Measurements from ENCODE around the gene DCHS1. TPM values are rescaled to one million over a fixed set of nuclear protein-coding genes. Genes with fewer than 3 reads are reported as not detected.
A peak's percentile ranks its signal among the peaks of the same experiment; 100 is the strongest.

Gene DCHS1
- total and polyA plus RNA-seq, 2 donors (not counting 1 experiment from before 2014, with no cell fraction given): 0.92 to 23.9 TPM

DNA sequence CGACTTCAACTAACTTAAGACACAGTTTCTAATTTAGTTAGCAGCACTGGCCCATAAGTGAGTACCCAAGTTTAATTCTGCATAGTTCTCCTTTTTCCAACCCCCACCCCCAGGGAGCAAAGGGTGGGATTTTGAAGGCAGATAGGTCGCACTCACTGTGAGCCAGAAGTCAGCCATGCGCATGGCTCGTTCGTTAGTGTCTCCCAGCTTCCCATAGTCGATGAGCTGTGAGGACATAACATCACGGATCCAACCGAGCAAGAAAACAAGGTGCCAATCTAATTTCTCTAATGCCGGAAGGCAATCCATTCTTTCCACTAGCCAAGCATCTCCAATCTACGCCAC lies 27.0 kb upstream of the DCHS1 start:
- Histone ChIP-seq H4K20me1 (ENCODE audit: control insufficient read depth, extremely low read depth, insufficient read depth, low read length) (no peaks in the 10 kb centered on the region), H3K79me2 (ENCODE audit: control insufficient read depth, insufficient read depth, low read length) (peaks cover 26% of the 10 kb centered on the region), H3K9ac (ENCODE audit: insufficient read depth, low read length) (peak overlapping the region; percentile 77), H2AFZ (ENCODE audit: low read length) (peak overlapping the region; percentile 97), H3K4me3 (replicated peaks in 1 of 4; ENCODE audit: control extremely low read depth in 1 of 4, insufficient read depth in 1 of 4, low read depth in 3 of 4, low read length in 4 of 4) (peak overlapping the region; percentile 89 to 98 (median 95)), H3K36me3 (ENCODE audit: control insufficient read depth, insufficient read depth, low read length) (no peaks in the 10 kb centered on the region), H3K4me1 (ENCODE audit: control insufficient read depth, extremely low read depth, insufficient read depth, low read length) (peaks cover 3% of the 10 kb centered on the region), H3K27ac (ENCODE audit: insufficient read depth, low read length) (peak overlapping the region; percentile 69), H3K9me3 (ENCODE audit: control insufficient read depth, insufficient read depth, low read depth, low read length) (no peaks in the 10 kb centered on the region), H3K27me3 (ENCODE audit: control insufficient read depth, insufficient read depth, low read length) (no peaks in the 10 kb centered on the region), H3K4me2 (ENCODE audit: extremely low read depth, insufficient read depth, low read length) (peak overlapping the region; percentile 88)
- no peak for DNase-seq (ENCODE audit: low read depth in 2 of 2)
- TF ChIP-seq, protein P1, sequence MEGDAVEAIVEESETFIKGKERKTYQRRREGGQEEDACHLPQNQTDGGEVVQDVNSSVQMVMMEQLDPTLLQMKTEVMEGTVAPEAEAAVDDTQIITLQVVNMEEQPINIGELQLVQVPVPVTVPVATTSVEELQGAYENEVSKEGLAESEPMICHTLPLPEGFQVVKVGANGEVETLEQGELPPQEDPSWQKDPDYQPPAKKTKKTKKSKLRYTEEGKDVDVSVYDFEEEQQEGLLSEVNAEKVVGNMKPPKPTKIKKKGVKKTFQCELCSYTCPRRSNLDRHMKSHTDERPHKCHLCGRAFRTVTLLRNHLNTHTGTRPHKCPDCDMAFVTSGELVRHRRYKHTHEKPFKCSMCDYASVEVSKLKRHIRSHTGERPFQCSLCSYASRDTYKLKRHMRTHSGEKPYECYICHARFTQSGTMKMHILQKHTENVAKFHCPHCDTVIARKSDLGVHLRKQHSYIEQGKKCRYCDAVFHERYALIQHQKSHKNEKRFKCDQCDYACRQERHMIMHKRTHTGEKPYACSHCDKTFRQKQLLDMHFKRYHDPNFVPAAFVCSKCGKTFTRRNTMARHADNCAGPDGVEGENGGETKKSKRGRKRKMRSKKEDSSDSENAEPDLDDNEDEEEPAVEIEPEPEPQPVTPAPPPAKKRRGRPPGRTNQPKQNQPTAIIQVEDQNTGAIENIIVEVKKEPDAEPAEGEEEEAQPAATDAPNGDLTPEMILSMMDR (conservative IDR thresholded peaks at IDR 0.05 in 1 of 2, IDR thresholded peaks at IDR 0.05 in 1 of 2; ENCODE audit: low read depth in 1 of 2, low read length in 2 of 2): no peak
- TF ChIP-seq EZH2 (IDR thresholded peaks at IDR 0.05; ENCODE audit: low read length, missing control alignments): no peak

DNA sequence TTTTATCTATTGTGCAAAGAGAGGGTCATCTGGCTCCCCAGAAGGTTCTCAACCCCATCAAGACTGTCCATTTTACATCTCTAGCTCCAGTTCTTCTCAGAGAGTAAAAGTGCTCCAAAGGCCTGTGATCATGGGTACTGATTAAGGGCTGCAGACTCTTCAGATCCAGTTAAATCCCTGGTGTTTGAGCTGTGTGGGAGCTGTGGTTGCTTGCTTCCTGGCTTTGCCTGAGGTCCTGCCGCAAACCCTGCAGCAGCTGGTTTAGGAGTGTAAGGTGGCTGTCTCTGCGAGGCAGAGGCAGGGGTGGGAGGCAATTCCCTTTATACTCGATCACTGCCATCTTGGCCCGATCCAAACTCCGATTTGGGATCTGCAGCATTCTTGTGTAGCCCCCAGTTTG lies 26.3 kb upstream of the DCHS1 start:
- Histone ChIP-seq H3K4me3 (replicated peaks in 1 of 4; ENCODE audit: control extremely low read depth in 1 of 4, insufficient read depth in 1 of 4, low read depth in 3 of 4, low read length in 4 of 4) (peak overlapping the region; percentile 89 to 98 (median 95)), H3K4me2 (ENCODE audit: extremely low read depth, insufficient read depth, low read length) (peak overlapping the region; percentile 88), H3K27me3 (ENCODE audit: control insufficient read depth, insufficient read depth, low read length) (no peaks in the 10 kb centered on the region), H3K4me1 (ENCODE audit: control insufficient read depth, extremely low read depth, insufficient read depth, low read length) (peaks cover 3% of the 10 kb centered on the region), H4K20me1 (ENCODE audit: control insufficient read depth, extremely low read depth, insufficient read depth, low read length) (no peaks in the 10 kb centered on the region), H3K36me3 (ENCODE audit: control insufficient read depth, insufficient read depth, low read length) (no peaks in the 10 kb centered on the region), H2AFZ (ENCODE audit: low read length) (no peak overlapping the region), H3K9ac (ENCODE audit: insufficient read depth, low read length) (peak overlapping the region; percentile 50), H3K27ac (ENCODE audit: insufficient read depth, low read length) (peak overlapping the region; percentile 69), H3K79me2 (ENCODE audit: control insufficient read depth, insufficient read depth, low read length) (peaks cover 26% of the 10 kb centered on the region), H3K9me3 (ENCODE audit: control insufficient read depth, insufficient read depth, low read depth, low read length) (no peaks in the 10 kb centered on the region)
- no peak for TF ChIP-seq EZH2 (IDR thresholded peaks at IDR 0.05; ENCODE audit: low read length, missing control alignments)
- TF ChIP-seq, protein P1 (conservative IDR thresholded peaks at IDR 0.05 in 1 of 2, IDR thresholded peaks at IDR 0.05 in 1 of 2; ENCODE audit: low read depth in 1 of 2, low read length in 2 of 2): no peak
- DNase-seq (ENCODE audit: low read depth in 2 of 2): peak in 1 of 2 donors; percentile 37

DNA sequence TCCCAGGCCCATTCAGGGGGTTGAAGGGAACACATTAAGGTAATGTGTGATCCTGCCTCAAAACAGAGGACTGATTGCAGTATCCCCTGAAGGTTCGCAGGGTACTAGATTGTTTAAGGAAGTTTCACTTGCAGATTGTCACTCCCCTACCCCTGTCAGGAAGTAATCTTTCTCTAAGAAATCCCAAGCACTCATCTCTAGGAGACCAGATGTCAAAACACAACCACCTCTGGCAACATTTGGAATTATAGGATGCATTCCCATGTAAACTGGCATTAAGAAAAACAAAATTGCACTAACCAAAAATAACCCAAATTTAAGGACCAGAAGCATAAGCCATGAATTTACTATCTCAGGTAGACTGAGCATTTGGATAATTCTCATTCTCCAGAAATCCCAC lies 25.9 kb upstream of the DCHS1 start:
- no peak for DNase-seq (ENCODE audit: low read depth in 2 of 2)
- H3K4me2 ChIP-seq (ENCODE audit: extremely low read depth, insufficient read depth, low read length): peak overlapping the region; percentile 6
- H3K27me3 ChIP-seq (ENCODE audit: control insufficient read depth, insufficient read depth, low read length): no peaks in the 10 kb centered on the region
- H3K4me3 ChIP-seq (replicated peaks in 1 of 4; ENCODE audit: control extremely low read depth in 1 of 4, insufficient read depth in 1 of 4, low read depth in 3 of 4, low read length in 4 of 4): peak overlapping the region in 2 of 4 experiments; percentile 97 to 98
- H4K20me1 ChIP-seq (ENCODE audit: control insufficient read depth, extremely low read depth, insufficient read depth, low read length): no peaks in the 10 kb centered on the region
- TF ChIP-seq, protein P1 (conservative IDR thresholded peaks at IDR 0.05 in 1 of 2, IDR thresholded peaks at IDR 0.05 in 1 of 2; ENCODE audit: low read depth in 1 of 2, low read length in 2 of 2): no peak
- no peak for TF ChIP-seq EZH2 (IDR thresholded peaks at IDR 0.05; ENCODE audit: low read length, missing control alignments)
- no peak overlapping the region for H3K27ac ChIP-seq (ENCODE audit: insufficient read depth, low read length)
- peaks cover 26% of the 10 kb centered on the region for H3K79me2 ChIP-seq (ENCODE audit: control insufficient read depth, insufficient read depth, low read length)
- peaks cover 3% of the 10 kb centered on the region for H3K4me1 ChIP-seq (ENCODE audit: control insufficient read depth, extremely low read depth, insufficient read depth, low read length)
- no peak overlapping the region for H3K9ac ChIP-seq (ENCODE audit: insufficient read depth, low read length)
- H3K9me3 ChIP-seq (ENCODE audit: control insufficient read depth, insufficient read depth, low read depth, low read length): no peaks in the 10 kb centered on the region
- H3K36me3 ChIP-seq (ENCODE audit: control insufficient read depth, insufficient read depth, low read length): no peaks in the 10 kb centered on the region
- no peak overlapping the region for H2AFZ ChIP-seq (ENCODE audit: low read length)
